ENCODE results near the gene ZCWPW1. TPM values are rescaled to one million over a fixed set of nuclear protein-coding genes. Genes with fewer than 3 reads are reported as not detected.
"Not testable (repeated sequence)": the region's sequence is repeated elsewhere in the genome, so short reads cannot be mapped to it uniquely, and the experiment has no call there.

The ZCWPW1 gene
- total RNA-seq, 3 donors from 2014 or later, result 3.9 to 12.6 (median 8.6) TPM

GRCh38 chr7:100380196-100380595 lies 48.3 kb downstream of the ZCWPW1 start:
- no peaks in the 10 kb centered on the region for H3K36me3 ChIP-seq
- H3K27ac ChIP-seq, result no peak overlapping the region
- H3K9me3 ChIP-seq, result no peaks in the 10 kb centered on the region
- no peak for DNase-seq (ENCODE audit: low spot score in 2 of 2)
- TF ChIP-seq POLR2A (IDR thresholded peaks at IDR 0.05) (no peak), POLR2AphosphoS5 (IDR thresholded peaks at IDR 0.05) (no peak), CTCF (IDR thresholded peaks at IDR 0.05) (no peak)
- H3K4me3 ChIP-seq, result no peak overlapping the region
- intact Hi-C loops (cut with DNase I; ENCODE audit: low total_unique reads), result no loop called here
- H3K27me3 ChIP-seq, result no peaks in the 10 kb centered on the region
- H3K4me1 ChIP-seq, result no peaks in the 10 kb centered on the region

DNA sequence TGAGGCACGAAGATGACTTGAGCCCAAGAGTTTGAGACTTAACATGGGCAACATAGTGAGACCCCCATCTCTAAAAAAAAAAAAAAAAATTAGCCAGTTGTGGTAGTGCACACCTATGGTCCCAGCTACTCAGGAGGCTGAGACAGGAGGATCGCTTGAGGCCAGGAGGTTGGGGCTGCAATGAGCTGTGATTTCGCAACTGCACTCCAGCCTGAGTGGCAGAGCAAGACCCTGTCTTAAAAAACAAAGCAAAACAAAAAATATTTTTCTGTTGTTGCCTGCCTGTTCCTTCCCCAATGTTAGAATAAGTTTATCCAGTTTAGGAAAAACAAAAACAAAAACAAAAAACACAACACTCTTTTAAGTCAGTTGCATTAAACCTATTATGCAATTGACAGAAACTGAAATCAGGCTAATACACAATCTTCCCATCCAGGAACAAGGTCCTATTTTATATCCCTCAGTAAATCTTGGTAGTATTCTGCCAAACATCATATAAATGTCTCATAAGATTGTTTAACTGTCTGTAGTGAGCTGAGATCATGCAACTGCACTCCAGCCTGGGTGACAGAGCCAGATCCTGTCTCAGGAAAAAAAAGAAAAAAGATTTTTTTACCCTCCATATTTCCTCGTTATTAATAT lies 50.3 kb downstream of the ZCWPW1 start:
- Histone ChIP-seq H3K27ac (no peak overlapping the region), H3K4me1 (no peaks in the 10 kb centered on the region), H3K4me3 (no peak overlapping the region), H3K36me3 (no peaks in the 10 kb centered on the region), H3K9me3 (no peaks in the 10 kb centered on the region), H3K27me3 (no peaks in the 10 kb centered on the region)
- no peak for DNase-seq (ENCODE audit: low spot score in 2 of 2)
- intact Hi-C loops (cut with DNase I; ENCODE audit: low total_unique reads), result no loop called here
- no peak for TF ChIP-seq POLR2AphosphoS5 (IDR thresholded peaks at IDR 0.05)
- TF ChIP-seq CTCF (IDR thresholded peaks at IDR 0.05), result no peak
- no peak for TF ChIP-seq POLR2A (IDR thresholded peaks at IDR 0.05)

DNA sequence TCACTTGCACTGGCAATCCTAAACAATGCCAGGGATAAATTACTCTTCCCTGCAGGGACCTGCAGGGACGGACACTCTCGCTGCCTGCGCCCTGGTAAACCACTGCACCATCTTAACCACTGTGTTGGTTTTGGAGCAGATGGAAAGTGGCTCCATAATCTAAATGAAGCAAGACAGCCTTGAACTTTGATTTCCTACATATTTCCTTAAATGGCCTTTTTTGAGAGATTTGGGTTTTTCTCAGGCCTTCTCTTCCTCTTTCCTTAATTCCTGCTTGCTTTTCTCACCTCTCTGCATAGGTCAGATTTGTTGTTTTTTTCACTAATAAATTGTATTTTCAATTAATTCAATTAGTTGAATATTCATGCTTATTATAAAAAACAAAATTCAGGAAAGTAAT lies 52.4 kb downstream of the ZCWPW1 start:
- no peak overlapping the region for H3K4me3 ChIP-seq
- H3K9me3 ChIP-seq, result no peaks in the 10 kb centered on the region
- no peaks in the 10 kb centered on the region for H3K4me1 ChIP-seq
- H3K27me3 ChIP-seq, result no peaks in the 10 kb centered on the region
- no peak for DNase-seq (ENCODE audit: low spot score in 2 of 2)
- H3K27ac ChIP-seq, result no peak overlapping the region
- no peak for TF ChIP-seq CTCF (IDR thresholded peaks at IDR 0.05)
- TF ChIP-seq POLR2AphosphoS5 (IDR thresholded peaks at IDR 0.05), result no peak
- no peak for TF ChIP-seq POLR2A (IDR thresholded peaks at IDR 0.05)
- no peaks in the 10 kb centered on the region for H3K36me3 ChIP-seq
- intact Hi-C loops (cut with DNase I; ENCODE audit: low total_unique reads), result no loop called here

DNA sequence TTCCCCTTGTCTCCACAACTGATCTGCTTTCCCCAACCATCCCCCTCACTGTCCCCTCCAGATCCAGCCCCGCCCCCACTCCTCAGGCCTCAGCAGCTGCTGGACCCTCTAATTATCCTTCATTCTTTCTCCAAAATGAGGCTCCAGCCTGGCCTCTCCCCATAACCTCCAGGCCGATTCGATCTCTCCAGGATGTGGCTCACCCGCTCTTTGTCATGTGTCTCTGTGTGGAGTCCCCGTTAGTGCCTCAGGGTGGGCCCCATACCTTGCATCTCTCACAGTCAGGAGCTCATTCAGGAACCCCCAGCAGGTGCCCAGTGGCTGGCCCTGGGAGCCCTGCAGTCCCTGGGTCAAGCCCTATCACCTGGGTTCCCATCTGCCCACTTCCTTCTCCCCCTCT lies 53.9 kb downstream of the ZCWPW1 start:
- Histone ChIP-seq H3K27ac (no peak overlapping the region), H3K4me3 (no peak overlapping the region), H3K27me3 (no peaks in the 10 kb centered on the region), H3K36me3 (no peaks in the 10 kb centered on the region), H3K4me1 (no peaks in the 10 kb centered on the region), H3K9me3 (no peaks in the 10 kb centered on the region)
- DNase-seq (ENCODE audit: low spot score in 2 of 2), result no peak
- intact Hi-C loops (cut with DNase I; ENCODE audit: low total_unique reads), result no loop called here
- no peak for TF ChIP-seq CTCF (IDR thresholded peaks at IDR 0.05)

DNA sequence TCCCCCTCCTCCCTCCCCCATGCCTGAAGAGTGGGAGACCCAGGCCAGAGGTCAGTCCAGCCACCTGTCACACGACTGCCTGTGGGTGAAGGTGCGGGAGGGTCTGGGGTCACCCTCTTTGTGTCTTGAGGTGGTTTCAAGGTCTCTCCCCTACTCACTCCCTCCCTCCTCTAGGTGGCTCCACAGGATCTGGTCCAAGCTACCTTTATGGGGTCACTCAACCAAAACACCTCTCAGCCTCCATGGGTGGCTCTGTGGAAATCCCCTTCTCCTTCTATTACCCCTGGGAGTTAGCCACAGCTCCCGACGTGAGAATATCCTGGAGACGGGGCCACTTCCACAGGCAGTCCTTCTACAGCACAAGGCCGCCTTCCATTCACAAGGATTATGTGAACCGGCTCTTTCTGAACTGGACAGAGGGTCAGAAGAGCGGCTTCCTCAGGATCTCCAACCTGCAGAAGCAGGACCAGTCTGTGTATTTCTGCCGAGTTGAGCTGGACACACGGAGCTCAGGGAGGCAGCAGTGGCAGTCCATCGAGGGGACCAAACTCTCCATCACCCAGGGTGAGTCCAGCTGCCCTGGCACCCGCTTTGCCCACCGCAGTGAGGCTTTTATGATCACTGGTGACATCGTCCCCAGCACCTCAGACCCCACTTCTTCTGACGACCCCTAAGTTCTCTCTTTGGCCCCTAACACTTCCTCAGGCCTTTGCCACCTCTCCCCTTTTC lies 54.5 kb downstream of the ZCWPW1 start:
- H3K27ac ChIP-seq; H3K4me1 ChIP-seq; DNase-seq (ENCODE audit: low spot score in 2 of 2); intact Hi-C loops (cut with DNase I; ENCODE audit: low total_unique reads); H3K36me3 ChIP-seq; H3K9me3 ChIP-seq; H3K27me3 ChIP-seq: not testable (repeated sequence)
- peak overlapping the region in 1 of 3 donors; percentile 3 for H3K4me3 ChIP-seq
